ENCODE measurements around the gene SLC45A3.
"Not testable (repeated sequence)": the region's sequence is repeated elsewhere in the genome, so short reads cannot be mapped to it uniquely, and the experiment has no call there.

- not testable (repeated sequence) for TF ChIP-seq POLR2A, CTCF (IDR thresholded peaks at IDR 0.05)
Measured at GRCh38 chr1:205636138-205636530, 44.2 kb downstream of the SLC45A3 start.
